ENCODE results near the gene ITGAL. TPM values are rescaled to one million over a fixed set of nuclear protein-coding genes. Genes with fewer than 3 reads are reported as not detected.

The ITGAL gene
- total RNA-seq, 1 donor, result 0.36 TPM

- H3K27ac ChIP-seq (ENCODE audit: low read depth, low read length), result no peak overlapping the region
- peaks cover 13% of the 10 kb centered on the region for H3K36me3 ChIP-seq (ENCODE audit: insufficient read depth, low read length)
- H3K27me3 ChIP-seq (ENCODE audit: insufficient read depth, low read length), result no peaks in the 10 kb centered on the region
- TF ChIP-seq CTCF (IDR thresholded peaks at IDR 0.05; ENCODE audit: extremely low read depth, low read depth, low read length), result no peak
- no peaks in the 10 kb centered on the region for H4K20me1 ChIP-seq (ENCODE audit: insufficient read depth, low read length)
- peaks cover 6% of the 10 kb centered on the region for H3K4me1 ChIP-seq (ENCODE audit: insufficient read depth, low read length)
- H3K4me2 ChIP-seq (ENCODE audit: insufficient read depth, low read length), result peak overlapping the region; percentile 74
- no peaks in the 10 kb centered on the region for H3K9me3 ChIP-seq (ENCODE audit: low read depth, low read length)
- peak overlapping the region; percentile 90 for H3K4me3 ChIP-seq (ENCODE audit: insufficient read depth, low read length)
- H2AFZ ChIP-seq (ENCODE audit: low read length), result no peak overlapping the region
- peak; percentile 95 for DNase-seq (ENCODE audit: insufficient read length, low spot score, missing footprints)
- no peaks in the 10 kb centered on the region for H3K79me2 ChIP-seq (ENCODE audit: insufficient read depth, low read length)
These were observed 53.2 kb downstream of the ITGAL start for GRCh38 chr16:30525844-30526136.

GRCh38 chr16:30526137-30526822, 53.7 kb downstream of the ITGAL start, which contains the start of gene ZNF768:
Gene ZNF768, minus strand, starts transcription at chr16:30526566. Its CDS starts 153 bp downstream, at chr16:30526413.
- H3K79me2 ChIP-seq (ENCODE audit: insufficient read depth, low read length), result no peaks in the 10 kb centered on the region
- peak; percentile 98 for DNase-seq (ENCODE audit: insufficient read length, low spot score, missing footprints)
- H3K4me3 ChIP-seq (ENCODE audit: insufficient read depth, low read length), result peak within 1 kb of the TSS; percentile 90
- peak within 1 kb of the TSS; percentile 78 for H3K4me2 ChIP-seq (ENCODE audit: insufficient read depth, low read length)
- peak within 1 kb of the TSS; percentile 85 for H2AFZ ChIP-seq (ENCODE audit: low read length)
- H3K9me3 ChIP-seq (ENCODE audit: low read depth, low read length), result no peaks in the 10 kb centered on the region
- H3K4me1 ChIP-seq (ENCODE audit: insufficient read depth, low read length), result peaks cover 6% of the 10 kb centered on the region
- TF ChIP-seq CTCF (IDR thresholded peaks at IDR 0.05; ENCODE audit: extremely low read depth, low read depth, low read length), result no peak
- H3K27me3 ChIP-seq (ENCODE audit: insufficient read depth, low read length), result no peaks in the 10 kb centered on the region
- peak within 1 kb of the TSS; percentile 79 for H3K27ac ChIP-seq (ENCODE audit: low read depth, low read length)
- peaks cover 17% of the 10 kb centered on the region for H3K36me3 ChIP-seq (ENCODE audit: insufficient read depth, low read length)
- H4K20me1 ChIP-seq (ENCODE audit: insufficient read depth, low read length), result no peaks in the 10 kb centered on the region

- no peak for TF ChIP-seq CTCF (IDR thresholded peaks at IDR 0.05; ENCODE audit: extremely low read depth, low read depth, low read length)
- peak overlapping the region; percentile 90 for H3K4me3 ChIP-seq (ENCODE audit: insufficient read depth, low read length)
- no peaks in the 10 kb centered on the region for H3K79me2 ChIP-seq (ENCODE audit: insufficient read depth, low read length)
- H3K27ac ChIP-seq (ENCODE audit: low read depth, low read length), result peak overlapping the region; percentile 79
- H3K27me3 ChIP-seq (ENCODE audit: insufficient read depth, low read length), result no peaks in the 10 kb centered on the region
- H3K9me3 ChIP-seq (ENCODE audit: low read depth, low read length), result no peaks in the 10 kb centered on the region
- peak overlapping the region; percentile 85 for H2AFZ ChIP-seq (ENCODE audit: low read length)
- no peaks in the 10 kb centered on the region for H4K20me1 ChIP-seq (ENCODE audit: insufficient read depth, low read length)
- peaks cover 6% of the 10 kb centered on the region for H3K4me1 ChIP-seq (ENCODE audit: insufficient read depth, low read length)
- H3K4me2 ChIP-seq (ENCODE audit: insufficient read depth, low read length), result peak overlapping the region; percentile 78
- peaks cover 22% of the 10 kb centered on the region for H3K36me3 ChIP-seq (ENCODE audit: insufficient read depth, low read length)
- DNase-seq (ENCODE audit: insufficient read length, low spot score, missing footprints), result peak; percentile 100
These were observed 54.5 kb downstream of the ITGAL start for GRCh38 chr16:30526823-30527634.

- Histone ChIP-seq H3K27ac (ENCODE audit: low read depth, low read length) (peak overlapping the region; percentile 51), H4K20me1 (ENCODE audit: insufficient read depth, low read length) (no peaks in the 10 kb centered on the region), H3K27me3 (ENCODE audit: insufficient read depth, low read length) (no peaks in the 10 kb centered on the region), H2AFZ (ENCODE audit: low read length) (peak overlapping the region; percentile 74), H3K79me2 (ENCODE audit: insufficient read depth, low read length) (no peaks in the 10 kb centered on the region), H3K36me3 (ENCODE audit: insufficient read depth, low read length) (peaks cover 27% of the 10 kb centered on the region), H3K4me3 (ENCODE audit: insufficient read depth, low read length) (peak overlapping the region; percentile 90), H3K4me2 (ENCODE audit: insufficient read depth, low read length) (peak overlapping the region; percentile 78), H3K9me3 (ENCODE audit: low read depth, low read length) (no peaks in the 10 kb centered on the region), H3K4me1 (ENCODE audit: insufficient read depth, low read length) (peaks cover 6% of the 10 kb centered on the region)
- TF ChIP-seq CTCF (IDR thresholded peaks at IDR 0.05; ENCODE audit: extremely low read depth, low read depth, low read length), result no peak
- DNase-seq (ENCODE audit: insufficient read length, low spot score, missing footprints), result peak; percentile 81
These were observed 55.2 kb downstream of the ITGAL start for GRCh38 chr16:30527635-30528178.
